A673 (cell line): Measurements from ENCODE around the gene MAML3. TPM values are rescaled to one million over a fixed set of nuclear protein-coding genes. Genes with fewer than 3 reads are reported as not detected.

Experiments
- BruUV-seq: library from RNA; stranded (reverse); fragments of 400-500 nt; replicated peaks from 2 replicates; lab custom pipeline; 2021; lab: Mats Ljungman, UMichigan
- CTCF ChIA-PET: fragments of 300-600 bp; sonication (Branson Sonifier 250); formaldehyde crosslinking; loops from one replicate; lab custom pipeline; 2022; ENCODE audit warnings: antibody characterized with exemption; lab: Charles Lee
- POLR2A ChIA-PET: fragments of 300-600 bp; sonication (Branson Sonifier 250); formaldehyde crosslinking; loops from one replicate; lab custom pipeline; 2022; ENCODE audit warnings: antibody characterized with exemption; ENCODE audit not compliant: low non-redundant PET; lab: Charles Lee
- DNase-seq: peaks from one replicate; pipeline ENCODE4 v3.0.0-alpha.2; 2015; ENCODE audit warnings: low spot score
- H3K27ac ChIP-seq: fragments of 200-600 bp; sonication (generic); 2 replicates; pipeline ENCODE4 v1.5.1; 2016; ENCODE audit warnings: mixed run types, low read depth, mild to moderate bottlenecking, mixed read lengths, antibody characterized with exemption, low read length; ENCODE audit not compliant: poor library complexity, severe bottlenecking
- H3K27me3 ChIP-seq: fragments of 200-600 bp; sonication (generic); replicated peaks from 2 replicates; pipeline ENCODE4 v1.6.1; 2017; ENCODE audit warnings: mixed run types, low read depth, mild to moderate bottlenecking, mixed read lengths, antibody characterized with exemption, low read length; ENCODE audit not compliant: insufficient read depth, poor library complexity
- H3K36me3 ChIP-seq: fragments of 200-600 bp; sonication (generic); 2 replicates; pipeline ENCODE4 v1.6.1; 2016; ENCODE audit warnings: mixed run types, mild to moderate bottlenecking, mixed read lengths, antibody characterized with exemption, low read length; ENCODE audit not compliant: insufficient read depth, poor library complexity, severe bottlenecking
- H3K4me1 ChIP-seq: fragments of 200-600 bp; sonication (generic); 2 replicates; pipeline ENCODE4 v1.6.1; 2017; ENCODE audit warnings: mixed run types, mild to moderate bottlenecking, mixed read lengths, antibody characterized with exemption, low read length; ENCODE audit not compliant: insufficient read depth, poor library complexity, severe bottlenecking
- H3K4me3 ChIP-seq: fragments of 200-600 bp; sonication (generic); 2 replicates; pipeline ENCODE4 v1.5.1; 2016; ENCODE audit warnings: low read depth, mixed run types, mild to moderate bottlenecking, mixed read lengths, low read length; ENCODE audit not compliant: poor library complexity, severe bottlenecking
- H3K9me3 ChIP-seq: fragments of 200-600 bp; sonication (generic); 2 replicates; pipeline ENCODE4 v1.6.1; 2016; ENCODE audit warnings: mixed run types, low read depth, mild to moderate bottlenecking, mixed read lengths, antibody characterized with exemption, low read length; ENCODE audit not compliant: poor library complexity, severe bottlenecking
- CTCF ChIP-seq: fragments of 300-800, 200-600 bp; sonication (generic); conservative IDR thresholded peaks from 2 replicates; pipeline ENCODE4 v1.5.1; 2017; ENCODE audit warnings: low read depth, mild to moderate bottlenecking, antibody characterized with exemption, low read length, moderate library complexity, mixed read lengths
- EZH2 ChIP-seq: fragments of 200-600 bp; sonication (generic); IDR thresholded peaks from 2 replicates; pipeline ENCODE4 v1.6.1; 2017; ENCODE audit warnings: borderline replicate concordance, low read depth, mild to moderate bottlenecking, mixed read lengths, antibody characterized with exemption, low read length; ENCODE audit not compliant: poor library complexity, severe bottlenecking
- intact Hi-C: fragments of 100-400 bp; cut with micrococcal nuclease; formaldehyde crosslinking; loops from one replicate; pipeline ENCODE4 v1.10.0; 2022; ENCODE audit not compliant: unreplicated experiment
- total RNA-seq: library from RNA; stranded (reverse); gene quantifications from 2 replicates; pipeline ENCODE4 v1.2.3, GENCODE V29; 2021

MAML3 gene
- total RNA-seq, 1 experiment from 2014 or later = 3.7 TPM

- Histone ChIP-seq H3K27ac (no peak overlapping the region), H3K4me3 (no peak overlapping the region), H3K27me3 (no peaks in the 10 kb centered on the region), H3K36me3 (no peaks in the 10 kb centered on the region), H3K9me3 (no peaks in the 10 kb centered on the region), H3K4me1 (no peaks in the 10 kb centered on the region)
- BruUV-seq = no TSS peak
- ChIA-PET POLR2A (no interaction called here), CTCF (no interaction called here)
- no peak for TF ChIP-seq EZH2
- TF ChIP-seq CTCF = no peak
- intact Hi-C loops = no loop called here
- DNase-seq = no peak
Observed at GRCh38 chr4:139823746-139824145, 330.2 kb downstream of the MAML3 start.

GRCh38 chr4:139823345-139823744 lies 330.6 kb downstream of the MAML3 start:
- POLR2A ChIA-PET = no interaction called here

GRCh38 chr4:139822391-139822790 lies 331.6 kb downstream of the MAML3 start:
- DNase-seq = no peak
- intact Hi-C loops = no loop called here
- ChIA-PET POLR2A (no interaction called here), CTCF (no interaction called here)
- no peak for TF ChIP-seq EZH2
- no peak for TF ChIP-seq CTCF
- no peaks in the 10 kb centered on the region for H3K27me3 ChIP-seq
- H3K27ac ChIP-seq = no peak overlapping the region
- H3K9me3 ChIP-seq = no peaks in the 10 kb centered on the region
- H3K36me3 ChIP-seq = no peaks in the 10 kb centered on the region
- no peaks in the 10 kb centered on the region for H3K4me1 ChIP-seq
- BruUV-seq = no TSS peak
- H3K4me3 ChIP-seq = no peak overlapping the region

More at GRCh38 chr4:139823345-139823744, 330.6 kb downstream of the MAML3 start:
- Histone ChIP-seq H3K4me1 (no peaks in the 10 kb centered on the region), H3K27ac (no peak overlapping the region), H3K36me3 (no peaks in the 10 kb centered on the region), H3K9me3 (no peaks in the 10 kb centered on the region), H3K4me3 (no peak overlapping the region), H3K27me3 (no peaks in the 10 kb centered on the region)
- TF ChIP-seq EZH2 (no peak), CTCF (no peak)
- DNase-seq = no peak
- intact Hi-C loops = no loop called here
- BruUV-seq = no TSS peak
- CTCF ChIA-PET = no interaction called here
